ENCODE results near the gene RTRAF. TPM values are rescaled to one million over a fixed set of nuclear protein-coding genes. Genes with fewer than 3 reads are reported as not detected.

RTRAF gene
- total and polyA plus RNA-seq, 2 donors (not counting 3 experiments of a cell fraction or from before 2014, with no cell fraction given), result 64.0 to 237 TPM

DNA sequence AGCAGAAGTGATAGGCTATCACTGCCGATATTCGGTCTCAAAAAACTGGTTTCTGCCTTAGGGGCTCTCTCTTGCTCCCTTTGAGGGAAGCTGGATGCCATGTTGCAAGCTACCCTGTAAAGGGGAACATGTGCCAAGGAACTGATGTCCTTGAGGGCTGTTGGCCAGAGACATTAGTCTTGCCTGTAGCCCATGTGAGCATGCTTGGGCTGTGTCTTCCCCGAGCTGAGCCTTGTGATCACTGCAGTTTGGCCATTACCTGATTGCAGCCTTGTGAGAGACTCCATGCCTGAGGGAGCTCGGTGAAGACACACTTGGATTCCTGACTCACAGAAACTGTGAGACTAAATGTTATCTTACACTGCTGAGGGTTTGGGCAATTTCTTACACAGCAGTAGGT lies 18.8 kb downstream of the RTRAF start:
- Histone ChIP-seq H3K9me1 (replicated peaks; ENCODE audit: control insufficient read depth, extremely low read depth, insufficient read depth, low read length) (no peaks in the 10 kb centered on the region), H3K36me3 (ENCODE audit: control insufficient read depth in 2 of 2, extremely low read depth in 1 of 2, insufficient read depth in 2 of 2, low read length in 2 of 2) (peaks cover 27 to 29% of the 10 kb centered on the region in 2 experiments), H3K27ac (ENCODE audit: insufficient read depth, low read depth, low read length) (no peak overlapping the region), H4K20me1 (replicated peaks; ENCODE audit: control insufficient read depth, extremely low read depth, insufficient read depth, low read length) (no peaks in the 10 kb centered on the region), H3K27me3 (ENCODE audit: control insufficient read depth in 2 of 2, insufficient read depth in 2 of 2, low read length in 2 of 2) (no peaks in the 10 kb centered on the region), H3K4me2 (ENCODE audit: insufficient read depth, low read length) (no peak overlapping the region), H3K9ac (replicated peaks; ENCODE audit: extremely low read depth, insufficient read depth, low read length) (no peak overlapping the region), H3K4me3 (replicated peaks in 1 of 3; ENCODE audit: insufficient read depth in 1 of 3, low read depth in 1 of 3, low read length in 3 of 3) (no peak overlapping the region), H3K79me2 (ENCODE audit: control insufficient read depth, insufficient read depth, low read length) (no peaks in the 10 kb centered on the region), H2AFZ (ENCODE audit: low read depth, low read length) (no peak overlapping the region), H3K4me1 (ENCODE audit: control insufficient read depth, extremely low read depth, insufficient read depth, low read length) (peaks cover 5% of the 10 kb centered on the region), H3K9me3 (replicated peaks; ENCODE audit: control insufficient read depth, insufficient read depth, low read length) (no peaks in the 10 kb centered on the region)
- no peak for TF ChIP-seq EZH2 (IDR thresholded peaks at IDR 0.05; ENCODE audit: borderline replicate concordance, low read depth, low read length, severe bottlenecking)
- TF ChIP-seq MYC (IDR thresholded peaks at IDR 0.05; ENCODE audit: low read depth, low read length), result no peak
- no peak for TF ChIP-seq FOS (IDR thresholded peaks at IDR 0.05; ENCODE audit: borderline replicate concordance, insufficient read depth, low read length)
- TF ChIP-seq POLR2A (IDR thresholded peaks at IDR 0.05; ENCODE audit: low read depth, low read length), result no peak
- no peak for TF ChIP-seq GATA2 (IDR thresholded peaks at IDR 0.05; ENCODE audit: insufficient read depth, insufficient read length, low read depth, low read length)
- TF ChIP-seq, protein P1, sequence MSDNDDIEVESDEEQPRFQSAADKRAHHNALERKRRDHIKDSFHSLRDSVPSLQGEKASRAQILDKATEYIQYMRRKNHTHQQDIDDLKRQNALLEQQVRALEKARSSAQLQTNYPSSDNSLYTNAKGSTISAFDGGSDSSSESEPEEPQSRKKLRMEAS (IDR thresholded peaks at IDR 0.05; ENCODE audit: insufficient read depth, insufficient read length), result no peak
- TF ChIP-seq, protein P2, sequence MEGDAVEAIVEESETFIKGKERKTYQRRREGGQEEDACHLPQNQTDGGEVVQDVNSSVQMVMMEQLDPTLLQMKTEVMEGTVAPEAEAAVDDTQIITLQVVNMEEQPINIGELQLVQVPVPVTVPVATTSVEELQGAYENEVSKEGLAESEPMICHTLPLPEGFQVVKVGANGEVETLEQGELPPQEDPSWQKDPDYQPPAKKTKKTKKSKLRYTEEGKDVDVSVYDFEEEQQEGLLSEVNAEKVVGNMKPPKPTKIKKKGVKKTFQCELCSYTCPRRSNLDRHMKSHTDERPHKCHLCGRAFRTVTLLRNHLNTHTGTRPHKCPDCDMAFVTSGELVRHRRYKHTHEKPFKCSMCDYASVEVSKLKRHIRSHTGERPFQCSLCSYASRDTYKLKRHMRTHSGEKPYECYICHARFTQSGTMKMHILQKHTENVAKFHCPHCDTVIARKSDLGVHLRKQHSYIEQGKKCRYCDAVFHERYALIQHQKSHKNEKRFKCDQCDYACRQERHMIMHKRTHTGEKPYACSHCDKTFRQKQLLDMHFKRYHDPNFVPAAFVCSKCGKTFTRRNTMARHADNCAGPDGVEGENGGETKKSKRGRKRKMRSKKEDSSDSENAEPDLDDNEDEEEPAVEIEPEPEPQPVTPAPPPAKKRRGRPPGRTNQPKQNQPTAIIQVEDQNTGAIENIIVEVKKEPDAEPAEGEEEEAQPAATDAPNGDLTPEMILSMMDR (IDR thresholded peaks at IDR 0.05; ENCODE audit: extremely low read depth in 1 of 2, insufficient read depth in 1 of 2, low read depth in 1 of 2, low read length in 2 of 2), result no peak
- TF ChIP-seq POLR2AphosphoS5 (IDR thresholded peaks at IDR 0.05; ENCODE audit: insufficient read depth, low read depth, low read length), result no peak
- TF ChIP-seq JUN (IDR thresholded peaks at IDR 0.05; ENCODE audit: borderline replicate concordance, insufficient read depth, insufficient read length, low read depth), result no peak
- FAIRE-seq, result no peak
- ChIA-PET CTCF (interaction anchor here (1.1 kb wide), 1 partner anchor 30 kb away, joined by 4 read pairs; no protein-coding TSS in a partner anchor), POLR2A (no interaction called here)
- intact Hi-C loops (cut with micrococcal nuclease), result no loop called here
- no peak for DNase-seq (ENCODE audit: low read depth, low spot score)
- BruUV-seq (replicated peaks), result no TSS peak
- dilution Hi-C loops (cut with MboI; ENCODE audit: extremely low pct_ligation_motif_present, low sequenced_read_pairs), result no loop called here

All from endothelial cell of umbilical vein (primary cell).